CD8-positive, alpha-beta memory T cell (primary cell): ENCODE results near the gene AGPAT2. TPM values are rescaled to one million over a fixed set of nuclear protein-coding genes. Genes with fewer than 3 reads are reported as not detected.

Experiments
- CTCF ChIA-PET: fragments of 350-600 bp; sonication (Branson Sonifier 250); formaldehyde crosslinking; loops from one replicate; lab custom pipeline; 2021; ENCODE audit warnings: antibody characterized with exemption; lab: Charles Lee
- POLR2A ChIA-PET: fragments of 350-600 bp; sonication (Branson Sonifier 250); formaldehyde crosslinking; loops from one replicate; lab custom pipeline; 2021; ENCODE audit warnings: antibody characterized with exemption; lab: Charles Lee
- DNase-seq, 5 donors: peaks; one replicate each; pipeline versions ENCODE4 v3.0.0 to v3.0.0-alpha.2; 2020 to 2022; ENCODE audit warnings: mixed read lengths in 1 of 5
- H3K27ac ChIP-seq: one replicate; pipeline ENCODE4 v1.7.0; 2013; ENCODE audit warnings: low read depth, mild to moderate bottlenecking, low read length, moderate library complexity
- H3K27me3 ChIP-seq: 2 replicates; pipeline ENCODE4 v1.7.0; 2013; ENCODE audit warnings: low read length, mild to moderate bottlenecking; ENCODE audit not compliant: insufficient read depth, poor library complexity, severe bottlenecking
- H3K36me3 ChIP-seq: 2 replicates; pipeline ENCODE4 v1.7.0; 2013; ENCODE audit warnings: mild to moderate bottlenecking, low read length, moderate library complexity; ENCODE audit not compliant: insufficient read depth
- H3K4me1 ChIP-seq: 2 replicates; pipeline ENCODE4 v1.7.0; 2013; ENCODE audit warnings: mild to moderate bottlenecking, low read length, moderate library complexity; ENCODE audit not compliant: insufficient read depth
- H3K4me3 ChIP-seq: 2 replicates; pipeline ENCODE4 v1.7.0; 2013; ENCODE audit warnings: mild to moderate bottlenecking, low read length
- H3K9me3 ChIP-seq: 2 replicates; pipeline ENCODE4 v1.7.0; 2013; ENCODE audit warnings: mild to moderate bottlenecking, low read length
- H3K27ac Mint-ChIP-seq, 8 donors: one replicate each; pipeline ENCODE4 v1.8.0; 2020 to 2021; ENCODE audit warnings: mixed read lengths in 8 of 8, mild to moderate bottlenecking in 6 of 8, inconsistent platforms in 3 of 8, moderate library complexity in 3 of 8
- H3K27me3 Mint-ChIP-seq, 2 donors: one replicate each; pipeline ENCODE4 v1.8.0; 2020 to 2021; ENCODE audit warnings: mixed read lengths in 2 of 2, mild to moderate bottlenecking in 1 of 2, moderate library complexity in 1 of 2
- H3K36me3 Mint-ChIP-seq, 3 donors: one replicate each; pipeline ENCODE4 v1.8.0; 2020 to 2021; ENCODE audit warnings: mixed read lengths in 3 of 3, inconsistent platforms in 1 of 3, mild to moderate bottlenecking in 1 of 3
- H3K4me1 Mint-ChIP-seq, 3 donors: one replicate each; pipeline ENCODE4 v1.8.0; 2020 to 2021; ENCODE audit warnings: mixed read lengths in 3 of 3, inconsistent platforms in 1 of 3, mild to moderate bottlenecking in 1 of 3
- H3K4me3 Mint-ChIP-seq, 7 donors: one replicate each; pipeline ENCODE4 v1.8.0; 2020 to 2021; ENCODE audit warnings: mixed read lengths in 7 of 7, mild to moderate bottlenecking in 6 of 7, moderate library complexity in 4 of 7, inconsistent platforms in 2 of 7
- H3K9me3 Mint-ChIP-seq, 5 donors: one replicate each; pipeline ENCODE4 v1.8.0; 2020 to 2022; ENCODE audit warnings: mixed read lengths in 5 of 5, mild to moderate bottlenecking in 3 of 5, moderate library complexity in 2 of 5, inconsistent platforms in 1 of 5
- polyA plus RNA-seq: library from polyadenylated mRNA; unstranded; fragments of 300-500 nt; fragmentation: Illumina TruSeq; gene quantifications from one replicate; pipeline ENCODE4 v1.2.3, GENCODE V29; 2021
- total RNA-seq, 2 experiments: library from RNA; stranded (reverse); gene quantifications; one replicate each; pipeline ENCODE4 v1.2.3, GENCODE V29; 2021

AGPAT2 gene
- total and polyA plus RNA-seq, 3 experiments from 2014 or later = 17.4 to 32.5 (median 18.4) TPM

- POLR2A ChIA-PET = no interaction called here
- H3K36me3 Mint-ChIP-seq = no peaks in the 10 kb centered on the region
- Histone ChIP-seq H3K27ac (no peak overlapping the region), H3K9me3 (no peaks in the 10 kb centered on the region), H3K27me3 (no peaks in the 10 kb centered on the region), H3K4me1 (no peaks in the 10 kb centered on the region), H3K36me3 (no peaks in the 10 kb centered on the region), H3K4me3 (no peak overlapping the region)
- CTCF ChIA-PET = no interaction called here
- peaks cover 2 to 11% of the 10 kb centered on the region in 2 donors for H3K27me3 Mint-ChIP-seq
- no peak overlapping the region for H3K4me3 Mint-ChIP-seq
- DNase-seq = no peak
- no peak overlapping the region for H3K27ac Mint-ChIP-seq
- no peaks in the 10 kb centered on the region for H3K9me3 Mint-ChIP-seq
- H3K4me1 Mint-ChIP-seq = no peaks in the 10 kb centered on the region
Observed at GRCh38 chr9:136692185-136693134, 5.2 kb upstream of the AGPAT2 start.

GRCh38 chr9:136691316-136692184 is 4.3 kb upstream of the AGPAT2 start:
- H3K4me3 Mint-ChIP-seq = no peak overlapping the region
- Histone ChIP-seq H3K4me1 (no peaks in the 10 kb centered on the region), H3K36me3 (no peaks in the 10 kb centered on the region), H3K4me3 (no peak overlapping the region), H3K9me3 (no peaks in the 10 kb centered on the region), H3K27me3 (no peaks in the 10 kb centered on the region), H3K27ac (no peak overlapping the region)
- no peak for DNase-seq
- ChIA-PET POLR2A (no interaction called here), CTCF (interaction anchor here (0.6 to 1.8 kb wide), 2 partner anchors 9 to 41 kb away, joined by 3 to 4 read pairs; no protein-coding TSS in a partner anchor)
- no peak overlapping the region for H3K27ac Mint-ChIP-seq
- H3K4me1 Mint-ChIP-seq = no peaks in the 10 kb centered on the region
- peaks cover 0 to 8% of the 10 kb centered on the region in 2 donors for H3K27me3 Mint-ChIP-seq
- H3K36me3 Mint-ChIP-seq = no peaks in the 10 kb centered on the region
- H3K9me3 Mint-ChIP-seq = no peaks in the 10 kb centered on the region

DNA sequence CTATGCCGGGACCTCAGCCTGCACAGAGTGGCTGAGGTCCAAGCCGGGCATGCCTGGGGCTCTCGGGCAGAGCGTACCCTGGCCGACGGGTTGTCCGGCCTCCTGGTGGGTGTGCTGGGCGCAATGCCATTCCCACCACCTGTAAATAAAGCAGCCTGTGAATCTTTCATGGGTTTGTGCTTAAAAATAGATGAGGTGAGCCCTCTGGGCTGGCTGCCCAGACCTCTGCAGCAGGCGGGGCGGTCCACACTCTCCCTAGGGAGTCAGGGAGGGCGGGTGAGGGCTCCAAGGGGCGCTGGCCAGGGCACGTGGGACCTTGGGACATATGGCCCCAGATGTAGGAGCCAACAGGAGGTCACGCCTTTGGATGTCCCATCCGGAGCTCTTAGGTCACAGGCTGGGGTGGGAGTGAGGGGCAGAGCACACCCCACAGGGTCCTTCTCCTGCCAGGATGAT is 3.6 kb upstream of the AGPAT2 start:
- Mint-ChIP-seq H3K4me1 (peaks cover 0 to 6% (median 2%) of the 10 kb centered on the region in 3 donors), H3K27ac (no peak overlapping the region), H3K36me3 (no peaks in the 10 kb centered on the region), H3K9me3 (no peaks in the 10 kb centered on the region), H3K27me3 (peaks cover 0 to 8% of the 10 kb centered on the region in 2 donors), H3K4me3 (no peak overlapping the region)
- H3K27ac ChIP-seq = no peak overlapping the region
- no peaks in the 10 kb centered on the region for H3K36me3 ChIP-seq
- no peaks in the 10 kb centered on the region for H3K27me3 ChIP-seq
- H3K4me3 ChIP-seq = no peak overlapping the region
- H3K4me1 ChIP-seq = peaks cover 6% of the 10 kb centered on the region
- POLR2A ChIA-PET = no interaction called here
- CTCF ChIA-PET = interaction anchor here (1.8 kb wide), 1 partner anchor 10 kb away, joined by 4 read pairs; no protein-coding TSS in a partner anchor
- H3K9me3 ChIP-seq = no peaks in the 10 kb centered on the region
- no peak for DNase-seq

DNA sequence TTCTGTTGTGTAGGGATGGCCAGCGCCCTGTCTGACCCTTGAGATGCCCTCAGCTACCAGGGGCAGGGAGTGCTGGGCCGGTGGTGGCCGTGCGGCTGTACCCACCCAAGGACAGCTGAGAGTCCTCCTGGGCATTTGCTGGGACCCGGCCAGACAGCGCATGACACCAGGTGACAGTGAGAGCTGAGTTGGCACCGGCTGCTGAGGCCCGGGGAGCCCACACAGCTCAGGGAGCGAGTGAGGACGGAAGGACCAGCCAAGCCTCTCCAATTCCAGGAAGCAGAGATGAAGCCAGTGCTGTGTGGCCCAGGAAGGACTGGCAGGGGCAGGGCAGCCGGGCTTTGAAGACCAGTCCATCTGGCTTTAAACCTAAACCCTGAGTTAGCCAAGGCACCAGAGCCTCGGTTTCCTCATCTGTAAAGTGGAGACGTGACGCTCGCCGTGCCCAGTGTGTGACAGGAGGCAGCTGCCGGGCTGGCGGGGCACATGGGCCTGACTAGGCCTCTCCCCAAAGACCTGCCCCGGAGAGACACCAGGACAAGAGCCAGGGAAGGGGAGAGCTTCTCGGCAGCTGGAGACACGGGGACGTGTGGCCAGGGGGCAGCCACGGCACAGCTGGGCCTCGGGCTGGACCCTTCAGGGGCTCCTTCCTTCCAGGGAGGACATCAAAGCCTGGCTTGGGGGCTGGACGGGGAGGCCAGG is 3.0 kb upstream of the AGPAT2 start:
- Histone ChIP-seq H3K4me3 (no peak overlapping the region), H3K27me3 (no peaks in the 10 kb centered on the region), H3K36me3 (no peaks in the 10 kb centered on the region), H3K4me1 (peaks cover 11% of the 10 kb centered on the region), H3K9me3 (no peaks in the 10 kb centered on the region), H3K27ac (no peak overlapping the region)
- no peak for DNase-seq
- CTCF ChIA-PET = interaction anchor here (1.1 to 1.8 kb wide), 2 partner anchors 11 to 205 kb away, joined by 3 to 4 read pairs; no protein-coding TSS in a partner anchor
- no peaks in the 10 kb centered on the region for H3K9me3 Mint-ChIP-seq
- H3K27ac Mint-ChIP-seq = no peak overlapping the region
- no peak overlapping the region for H3K4me3 Mint-ChIP-seq
- POLR2A ChIA-PET = interaction anchor here (0.5 kb wide), 1 partner anchor 10 kb away, joined by 3 read pairs; no protein-coding TSS in a partner anchor
- H3K27me3 Mint-ChIP-seq = peaks cover 0 to 8% of the 10 kb centered on the region in 2 donors
- peaks cover 0 to 8% (median 2%) of the 10 kb centered on the region in 3 donors for H3K4me1 Mint-ChIP-seq
- H3K36me3 Mint-ChIP-seq = no peaks in the 10 kb centered on the region

DNA sequence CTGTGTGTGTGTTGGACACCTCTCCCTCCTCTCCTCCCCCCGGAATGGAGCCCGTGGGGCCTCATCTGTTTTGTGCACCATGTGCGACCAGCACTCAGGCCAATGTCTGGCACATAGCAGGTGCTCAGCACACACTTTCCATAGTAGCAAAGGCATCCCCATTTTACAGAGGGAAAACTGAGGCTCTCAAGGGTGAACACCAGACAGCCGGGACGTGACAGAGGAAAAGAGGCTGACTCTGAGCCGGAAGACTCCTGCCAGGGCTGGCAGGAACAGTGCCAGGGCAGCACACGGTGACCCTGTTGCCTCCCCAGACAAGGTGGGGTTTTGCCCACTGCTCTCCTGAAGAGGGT is 1.8 kb upstream of the AGPAT2 start:
- Mint-ChIP-seq H3K27me3 (peaks cover 0 to 8% of the 10 kb centered on the region in 2 donors), H3K9me3 (no peaks in the 10 kb centered on the region), H3K4me1 (peaks cover 0 to 8% (median 2%) of the 10 kb centered on the region in 3 donors), H3K4me3 (peak overlapping the region in 6 of 7 donors; percentile 67 to 78 (median 74)), H3K36me3 (no peaks in the 10 kb centered on the region), H3K27ac (peak overlapping the region in 1 of 8 donors; percentile 29)
- H3K36me3 ChIP-seq = no peaks in the 10 kb centered on the region
- H3K27ac ChIP-seq = no peak overlapping the region
- POLR2A ChIA-PET = no interaction called here
- H3K4me3 ChIP-seq = no peak overlapping the region
- CTCF ChIA-PET = interaction anchor here (1.1 kb wide), 1 partner anchor 204 kb away, joined by 3 read pairs; no protein-coding TSS in a partner anchor
- H3K4me1 ChIP-seq = peaks cover 11% of the 10 kb centered on the region
- no peaks in the 10 kb centered on the region for H3K9me3 ChIP-seq
- no peak for DNase-seq
- no peaks in the 10 kb centered on the region for H3K27me3 ChIP-seq

GRCh38 chr9:136688274-136689107 is 1.2 kb upstream of the AGPAT2 start:
- Mint-ChIP-seq H3K9me3 (no peaks in the 10 kb centered on the region), H3K4me3 (peak overlapping the region; percentile 65 to 83 (median 73)), H3K4me1 (peaks cover 0 to 8% (median 2%) of the 10 kb centered on the region in 3 donors), H3K27me3 (peaks cover 0 to 8% of the 10 kb centered on the region in 2 donors), H3K27ac (peak overlapping the region in 2 of 8 donors; percentile 24 to 42), H3K36me3 (no peaks in the 10 kb centered on the region)
- no peaks in the 10 kb centered on the region for H3K36me3 ChIP-seq
- H3K27me3 ChIP-seq = no peaks in the 10 kb centered on the region
- DNase-seq = no peak
- POLR2A ChIA-PET = no interaction called here
- CTCF ChIA-PET = no interaction called here
- peaks cover 11% of the 10 kb centered on the region for H3K4me1 ChIP-seq
- no peak overlapping the region for H3K4me3 ChIP-seq
- no peaks in the 10 kb centered on the region for H3K9me3 ChIP-seq
- no peak overlapping the region for H3K27ac ChIP-seq
